Stimulated activated naive CD8-positive, alpha-beta T cell treated with anti-CD3 and anti-CD28 coated beads, Interleukin-15, Interleukin-2, amounts not matched to agents 100 U/mL and 50 U/mL, for 24 hours (primary cell): ENCODE data around the gene ZNF543.
"Not testable (repeated sequence)": the region's sequence is repeated elsewhere in the genome, so short reads cannot be mapped to it uniquely, and the experiment has no call there.

Experiments
- ATAC-seq: fragments of 150-1000 bp; cut with Tn5 transposase; one replicate; pipeline ENCODE4 v1.10.0; 2021
- DNase-seq: peaks from one replicate; pipeline ENCODE4 v3.0.0; 2021

The ZNF543 gene

GRCh38 chr19:57320180-57321084 lies at the start of gene ZNF543:
Gene ZNF543, plus strand, starts transcription at chr19:57320472. Its CDS starts 382 bp downstream, at chr19:57320854.
- ATAC-seq, result peak; percentile 100
- peak; percentile 95 for DNase-seq

GRCh38 chr19:57271280-57271679 lies 49.0 kb upstream of the ZNF543 start:
- ATAC-seq, result no peak
- no peak for DNase-seq

- no peak for DNase-seq
- ATAC-seq, result no peak
Observed at GRCh38 chr19:57273014-57273413, 47.3 kb upstream of the ZNF543 start.

- ATAC-seq (no peak), DNase-seq (no peak)
Observed at GRCh38 chr19:57276430-57276829, 43.8 kb upstream of the ZNF543 start.

- not testable (repeated sequence) for DNase-seq, ATAC-seq
Observed at GRCh38 chr19:57278481-57278880, 41.8 kb upstream of the ZNF543 start.

- DNase-seq, result peak; percentile 86
Observed at GRCh38 chr19:57279418-57280164, 40.7 kb upstream of the ZNF543 start.

GRCh38 chr19:57280165-57280961 lies 39.9 kb upstream of the ZNF543 start, which contains the start of gene ZNF460:
Gene ZNF460, plus strand, starts transcription at chr19:57280485. Its CDS starts 322 bp downstream, at chr19:57280807.
- DNase-seq, result peak; percentile 97
- ATAC-seq, result peak; percentile 87

More at GRCh38 chr19:57279418-57280164, 40.7 kb upstream of the ZNF543 start:
- peak; percentile 76 for ATAC-seq

GRCh38 chr19:57280962-57281400 lies 39.3 kb upstream of the ZNF543 start:
- no peak for DNase-seq
- ATAC-seq, result no peak

GRCh38 chr19:57282011-57282643 lies 38.1 kb upstream of the ZNF543 start:
- DNase-seq (peak; percentile 51), ATAC-seq (peak; percentile 40)

- DNase-seq, result no peak
Observed at GRCh38 chr19:57288373-57288772, 31.9 kb upstream of the ZNF543 start.

GRCh38 chr19:57290970-57291369 lies 29.3 kb upstream of the ZNF543 start:
- no peak for DNase-seq
- ATAC-seq, result no peak

More at GRCh38 chr19:57288373-57288772, 31.9 kb upstream of the ZNF543 start:
- ATAC-seq, result no peak

- ATAC-seq, result no peak
Observed at GRCh38 chr19:57292547-57292946, 27.7 kb upstream of the ZNF543 start.

GRCh38 chr19:57293719-57294118 lies 26.6 kb upstream of the ZNF543 start:
- no peak for DNase-seq
- no peak for ATAC-seq

More at GRCh38 chr19:57292547-57292946, 27.7 kb upstream of the ZNF543 start:
- no peak for DNase-seq

GRCh38 chr19:57302020-57302465 lies 18.2 kb upstream of the ZNF543 start:
- no peak for ATAC-seq

GRCh38 chr19:57302727-57303401 lies 17.4 kb upstream of the ZNF543 start:
- DNase-seq, result no peak
- no peak for ATAC-seq

More at GRCh38 chr19:57302020-57302465, 18.2 kb upstream of the ZNF543 start:
- DNase-seq, result no peak

- ATAC-seq (no peak), DNase-seq (no peak)
Observed at GRCh38 chr19:57305056-57305455, 15.2 kb upstream of the ZNF543 start.

- no peak for DNase-seq
- no peak for ATAC-seq
Observed at GRCh38 chr19:57308514-57308913, 11.8 kb upstream of the ZNF543 start.

- DNase-seq (no peak), ATAC-seq (no peak)
Observed at GRCh38 chr19:57310792-57311191, 9.5 kb upstream of the ZNF543 start.

GRCh38 chr19:57314146-57314545 lies 6.1 kb upstream of the ZNF543 start:
- no peak for DNase-seq
- no peak for ATAC-seq

- ATAC-seq (no peak), DNase-seq (no peak)
Observed at GRCh38 chr19:57317503-57317902, 2.8 kb upstream of the ZNF543 start.

GRCh38 chr19:57319869-57320179 lies 448 bp upstream of the ZNF543 start:
- no peak for ATAC-seq
- DNase-seq, result no peak
